TTC549 (cell line): ENCODE data around the gene SPECC1L.
"Not testable (repeated sequence)": the region's sequence is repeated elsewhere in the genome, so short reads cannot be mapped to it uniquely, and the experiment has no call there.

ENCODE experiments used
- FAIRE-seq: peaks from 2 replicates; lab custom pipeline; 2012; peaks lifted over from hg19 to GRCh38; lab: Jason Lieb, UNC

SPECC1L gene

GRCh38 chr22:24270556-24271385 lies at the start of gene SPECC1L:
TSS of gene SPECC1L (plus strand) at chr22:24270831. CDS start at chr22:24302232, 31,401 bp downstream.
- FAIRE-seq = no peak

- no peak for FAIRE-seq
Measured at GRCh38 chr22:24224468-24224867, 46.2 kb upstream of the SPECC1L start.

- no peak for FAIRE-seq
Measured at GRCh38 chr22:24225044-24225601, 45.5 kb upstream of the SPECC1L start.

- FAIRE-seq = no peak
Measured at GRCh38 chr22:24225951-24226350, 44.7 kb upstream of the SPECC1L start.

GRCh38 chr22:24230911-24231656 lies 39.5 kb upstream of the SPECC1L start:
- FAIRE-seq = no peak

GRCh38 chr22:24231706-24232105 lies 38.9 kb upstream of the SPECC1L start:
- no peak for FAIRE-seq

GRCh38 chr22:24232124-24232523 lies 38.5 kb upstream of the SPECC1L start:
- no peak for FAIRE-seq

- FAIRE-seq = no peak
Measured at GRCh38 chr22:24232725-24233124, 37.9 kb upstream of the SPECC1L start.

- no peak for FAIRE-seq
Measured at GRCh38 chr22:24233235-24233634, 37.4 kb upstream of the SPECC1L start.

GRCh38 chr22:24233816-24234215 lies 36.8 kb upstream of the SPECC1L start:
- no peak for FAIRE-seq

GRCh38 chr22:24235315-24235714 lies 35.3 kb upstream of the SPECC1L start:
- FAIRE-seq = no peak

GRCh38 chr22:24236656-24237055 lies 34.0 kb upstream of the SPECC1L start:
- FAIRE-seq = no peak

- not testable (repeated sequence) for FAIRE-seq
Measured at GRCh38 chr22:24238101-24238694, 32.4 kb upstream of the SPECC1L start.

GRCh38 chr22:24240381-24240780 lies 30.2 kb upstream of the SPECC1L start:
- FAIRE-seq = no peak

GRCh38 chr22:24240985-24241692 lies 29.5 kb upstream of the SPECC1L start:
- FAIRE-seq = not testable (repeated sequence)

- FAIRE-seq = not testable (repeated sequence)
Measured at GRCh38 chr22:24243417-24243816, 27.2 kb upstream of the SPECC1L start.

GRCh38 chr22:24244144-24244787 lies 26.4 kb upstream of the SPECC1L start:
- no peak for FAIRE-seq

- not testable (repeated sequence) for FAIRE-seq
Measured at GRCh38 chr22:24245030-24245431, 25.6 kb upstream of the SPECC1L start, which contains the start of gene GGT5. TSS of gene GGT5 (minus strand) at chr22:24245082. CDS start at chr22:24244725, 357 bp downstream.

GRCh38 chr22:24245584-24246561 lies 24.8 kb upstream of the SPECC1L start:
- not testable (repeated sequence) for FAIRE-seq

GRCh38 chr22:24247011-24247507 lies 23.6 kb upstream of the SPECC1L start:
- FAIRE-seq = no peak
